Measurements from ENCODE around the gene ESM1. TPM values are rescaled to one million over a fixed set of nuclear protein-coding genes. Genes with fewer than 3 reads are reported as not detected.

ESM1 gene
- total and polyA plus RNA-seq, 2 of the 8 experiments (the other 6 are each of a cell fraction or from before 2014, with no cell fraction given) = not detected

DNA sequence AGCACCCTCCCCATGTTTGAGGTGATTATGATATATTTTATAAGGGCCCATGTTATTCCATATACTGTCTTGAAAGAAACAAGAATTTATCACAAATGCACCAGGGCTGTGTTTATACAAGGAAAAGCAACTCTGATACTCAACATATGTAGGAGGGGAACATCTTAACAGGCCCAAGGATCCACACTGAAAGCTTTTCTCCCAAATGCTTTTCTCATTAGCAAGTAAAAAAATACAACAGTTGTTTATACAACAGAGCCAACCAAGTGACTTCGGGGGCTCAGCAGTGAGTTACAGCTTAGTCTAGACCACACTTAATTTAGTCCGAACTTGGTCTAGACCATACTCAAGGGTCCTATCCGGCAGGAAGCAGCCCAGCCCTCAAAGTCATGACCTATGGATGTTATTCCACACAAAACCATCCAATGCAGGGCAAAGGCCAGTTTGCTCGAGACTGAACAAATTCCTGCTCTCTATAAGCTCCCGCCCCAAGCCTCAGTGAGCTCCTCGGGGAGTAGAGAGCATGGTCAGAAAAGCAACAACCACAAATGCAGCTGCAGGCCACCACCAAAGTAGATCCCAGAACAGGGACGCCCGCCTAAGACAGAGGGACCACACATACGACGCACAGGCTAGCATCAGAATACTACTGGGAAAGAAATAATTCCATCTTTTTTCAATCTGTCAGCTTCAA is 45.4 kb upstream of the ESM1 start (continued):
- TF ChIP-seq CBX8 (IDR thresholded peaks at IDR 0.05; ENCODE audit: borderline replicate concordance, low read depth, low read length) (no peak), YY1 (IDR thresholded peaks at IDR 0.05; ENCODE audit: low read depth, low read length) (no peak), ASH2L (IDR thresholded peaks at IDR 0.05; ENCODE audit: low read length) (no peak), FOSL1 (IDR thresholded peaks at IDR 0.05; ENCODE audit: insufficient read depth, low read depth, low read length) (no peak)

All from H1 (cell line).